ENCODE results near the gene KIRREL2.

KIRREL2 gene

GRCh38 chr19:35851213-35852028 is 5.3 kb upstream of the KIRREL2 start:
- no peak for DNase-seq (ENCODE audit: extremely low spot score)
- no peak for TF ChIP-seq CTCF (IDR thresholded peaks at IDR 0.05; ENCODE audit: control extremely low read depth, extremely low read depth, low read depth, missing control alignments)
- POLR2A ChIA-PET = no interaction called here
- CTCF ChIA-PET = no interaction called here

GRCh38 chr19:35852029-35852780 is 4.5 kb upstream of the KIRREL2 start, which contains the start of gene NPHS1:
TSS of gene NPHS1 (minus strand) at chr19:35852504. CDS start at chr19:35851837, 667 bp downstream.
- no peak for DNase-seq (ENCODE audit: extremely low spot score)
- no peak for TF ChIP-seq CTCF (IDR thresholded peaks at IDR 0.05; ENCODE audit: control extremely low read depth, extremely low read depth, low read depth, missing control alignments)
- CTCF ChIA-PET = no interaction called here
- POLR2A ChIA-PET = no interaction called here

GRCh38 chr19:35853038-35853756 is 3.5 kb upstream of the KIRREL2 start:
- TF ChIP-seq CTCF (IDR thresholded peaks at IDR 0.05; ENCODE audit: control extremely low read depth, extremely low read depth, low read depth, missing control alignments) = no peak
- ChIA-PET POLR2A (no interaction called here), CTCF (interaction anchor here (1.2 kb wide), 1 partner anchor 27 kb away, joined by 3 read pairs; no protein-coding TSS in a partner anchor)
- DNase-seq (ENCODE audit: extremely low spot score) = no peak

GRCh38 chr19:35858311-35858710 is 1.6 kb downstream of the KIRREL2 start:
- no peak for DNase-seq (ENCODE audit: extremely low spot score)
- TF ChIP-seq CTCF (IDR thresholded peaks at IDR 0.05; ENCODE audit: control extremely low read depth, extremely low read depth, low read depth, missing control alignments) = no peak
- POLR2A ChIA-PET = no interaction called here
- CTCF ChIA-PET = interaction anchor here (1.8 kb wide), 1 partner anchor 73 kb away, joined by 5 read pairs; no protein-coding TSS in a partner anchor

GRCh38 chr19:35859414-35859813 is 2.7 kb downstream of the KIRREL2 start:
- DNase-seq (ENCODE audit: extremely low spot score) = no peak
- POLR2A ChIA-PET = interaction anchor here (0.6 kb wide), 1 partner anchor 198 kb away, joined by 4 read pairs; no protein-coding TSS in a partner anchor
- CTCF ChIA-PET = no interaction called here
- no peak for TF ChIP-seq CTCF (IDR thresholded peaks at IDR 0.05; ENCODE audit: control extremely low read depth, extremely low read depth, low read depth, missing control alignments)

GRCh38 chr19:35860436-35860817 is 3.7 kb downstream of the KIRREL2 start:
- no peak for DNase-seq (ENCODE audit: extremely low spot score)
- no peak for TF ChIP-seq CTCF (IDR thresholded peaks at IDR 0.05; ENCODE audit: control extremely low read depth, extremely low read depth, low read depth, missing control alignments)
- POLR2A ChIA-PET = no interaction called here
- CTCF ChIA-PET = no interaction called here
